Heart right ventricle (tissue), 16 donors: ENCODE results near the gene STK38. TPM values are rescaled to one million over a fixed set of nuclear protein-coding genes. Genes with fewer than 3 reads are reported as not detected.
"Not testable (repeated sequence)": the region's sequence is repeated elsewhere in the genome, so short reads cannot be mapped to it uniquely, and the experiment has no call there.

Experiments
- ATAC-seq, 8 donors: fragments of 200-7000 bp; cut with Tn5 transposase; one replicate each; pipeline ENCODE4 v1.9.1; 2020; ENCODE audit warnings: mild to moderate bottlenecking in 8 of 8, moderate library complexity in 8 of 8, moderate number of reproducible peaks in 1 of 8
- DNase-seq, 2 donors: peaks; one replicate each; pipeline ENCODE4 v3.0.0-alpha.2; 2020
- H3K27ac ChIP-seq, 10 donors: fragments of 200-600 bp; sonication (generic) in 2 of 10; one replicate each; pipeline versions ENCODE4 v1.5.0 to v1.8.0; 2020 to 2022; ENCODE audit warnings: mild to moderate bottlenecking in 3 of 10
- H3K27me3 ChIP-seq, 7 donors: fragments of 200-600 bp; one replicate each; pipeline ENCODE4 v1.8.0; 2021 to 2022; ENCODE audit warnings: mild to moderate bottlenecking in 2 of 7
- H3K36me3 ChIP-seq, 9 donors: fragments of 200-600 bp; sonication (generic) in 1 of 9; one replicate each; pipeline versions ENCODE4 v1.5.0 to v1.8.0; 2020 to 2022; ENCODE audit warnings: mild to moderate bottlenecking in 2 of 9
- H3K4me1 ChIP-seq, 9 donors: fragments of 200-600 bp; sonication (generic) in 1 of 9; one replicate each; pipeline versions ENCODE4 v1.5.0 to v1.8.0; 2020 to 2022; ENCODE audit warnings: mild to moderate bottlenecking in 4 of 9
- H3K4me3 ChIP-seq, 10 donors: fragments of 200-600 bp; sonication (generic) in 2 of 10; one replicate each; pipeline versions ENCODE4 v1.5.0 to v1.8.0; 2020 to 2022; ENCODE audit warnings: mild to moderate bottlenecking in 7 of 10, moderate library complexity in 2 of 10
- H3K9me3 ChIP-seq, 11 donors: fragments of 200-600 bp in 10 of 11; sonication (generic) in 2 of 11; one replicate each; pipeline versions ENCODE4 v1.5.0 to v1.8.0; 2013 to 2022; ENCODE audit warnings: mild to moderate bottlenecking in 2 of 11, control low read depth in 1 of 11, moderate library complexity in 1 of 11
- CTCF ChIP-seq, 9 donors: fragments of 200-600 bp; sonication (generic) in 2 of 9; IDR thresholded peaks; one replicate each; pipeline versions ENCODE4 v1.5.0 to v1.8.0; 2021 to 2022; ENCODE audit warnings: antibody characterized with exemption in 9 of 9, mild to moderate bottlenecking in 5 of 9, moderate library complexity in 1 of 9
- WGBS, 2 donors: extraction: QIAGEN DNeasy Blood & Tissue Kit; methylation state at CpG; one replicate each; pipeline ENCODE4 v1.1.7; 2013; ENCODE audit warnings: inconsistent platforms in 1 of 2; 5-methylcytosine and 5-hydroxymethylcytosine counted together
- intact Hi-C, 10 donors: fragments of 100-400 bp; cut with DNase I; formaldehyde crosslinking; loops; one replicate each; pipeline versions ENCODE4 v1.11.1 to v1.14.2; 2022
- polyA plus RNA-seq, 2 donors: library from polyadenylated mRNA; stranded (reverse); fragments of 200-250 nt; gene quantifications; one replicate each; pipeline ENCODE4 v1.2.3, GENCODE V29; 2013
- total RNA-seq, 10 donors: library from RNA; stranded (reverse); fragmentation: NEBNext Ultra II Directional in 3 of 10; extraction: Animal tissue kit (Norgen Biotek cat#: 25700) in 3 of 10; gene quantifications; one replicate each; pipeline versions ENCODE4 v1.2.1 to v1.2.4, GENCODE V29; 2021 to 2023
- donor health status: Arrhythmogenic right ventricular cardiomyopathy.
- donor health status: ischemic (EF 13 %, LVEDD 7.1; RV severe dilation, severe dysfunction).
- donor health status: healthy with polysubstance abuse.
- donor health status: DM: no; HTN: yes; CAD: no.
- donor health status: DM: no; HTN: no; CAD: no.
- donor health status: ischemic (EF 25% LVEDD 6.9; RV normal size, moderate dysfunction).
- donor health status: ischemic (EF 25% LVEDD 5.7; RV mildly dilated, moderate dysfunction).
- donor health status: healthy.
- donor health status: DM: yes; HTN: yes; CAD: no.
- donor health status: Ischemic cardiomyopathy.
- donor health status: ischemic (EF 35%, LVEDD 5.7; RV mildly dilated, moderate dysfunction).
- donor health status: nonischemic (EF 11% LVEDD 7.7; RV severe dilation, severe dysfunction).
- donor health status: DM: yes; HTN: yes; CAD: no.
- donor health status: PGD.
- donor health status: ischemic (EF 29% LVEDD 5.4; RV normal size, mild dysfunction).
- donor health status: nonischemic (EF 23%, LVEDD 6.1; RV moderate dilation, normal function).

STK38 gene
- total and polyA plus RNA-seq, 12 donors: 12.9 to 23.8 (median 21.5) TPM

GRCh38 chr6:36578030-36578429, 30.8 kb upstream of the STK38 start:
- H3K4me3 ChIP-seq: no peak overlapping the region
- H3K4me1 ChIP-seq: peaks cover 0 to 16% (median 13%) of the 10 kb centered on the region in 9 donors
- intact Hi-C loops: no loop called here
- no peaks in the 10 kb centered on the region for H3K27me3 ChIP-seq
- ATAC-seq (no peak), DNase-seq (no peak)
- no peaks in the 10 kb centered on the region for H3K36me3 ChIP-seq
- H3K27ac ChIP-seq: no peak overlapping the region
- no peak for TF ChIP-seq CTCF (IDR thresholded peaks at IDR 0.05)
- 89 to 95% methylated on average over 5 of the region's 5 CpGs for WGBS, 2 donors
- peaks cover 0 to 4% (median 0%) of the 10 kb centered on the region in 11 donors for H3K9me3 ChIP-seq

- ATAC-seq: peak in 1 of 8 donors; percentile 42
- TF ChIP-seq CTCF (IDR thresholded peaks at IDR 0.05): no peak
- H3K27ac ChIP-seq: no peak overlapping the region
These were observed 30.0 kb upstream of the STK38 start for GRCh38 chr6:36577301-36577700.

GRCh38 chr6:36576578-36576977, 29.3 kb upstream of the STK38 start:
- Histone ChIP-seq H3K27me3 (no peaks in the 10 kb centered on the region), H3K9me3 (peaks cover 0 to 6% (median 0%) of the 10 kb centered on the region in 11 donors), H3K4me1 (peaks cover 0 to 16% (median 13%) of the 10 kb centered on the region in 9 donors), H3K4me3 (no peak overlapping the region), H3K36me3 (no peaks in the 10 kb centered on the region), H3K27ac (no peak overlapping the region)
- TF ChIP-seq CTCF (IDR thresholded peaks at IDR 0.05): no peak
- ATAC-seq: no peak
- intact Hi-C loops: no loop called here
- WGBS, 2 donors: 91 to 93% methylated on average over 7 of the region's 7 CpGs
- no peak for DNase-seq

More at GRCh38 chr6:36577301-36577700, 30.0 kb upstream of the STK38 start:
- no peaks in the 10 kb centered on the region for H3K36me3 ChIP-seq
- DNase-seq: no peak
- H3K4me3 ChIP-seq: no peak overlapping the region
- H3K4me1 ChIP-seq: peaks cover 0 to 16% (median 13%) of the 10 kb centered on the region in 9 donors
- no peaks in the 10 kb centered on the region for H3K27me3 ChIP-seq
- H3K9me3 ChIP-seq: peaks cover 0 to 4% (median 0%) of the 10 kb centered on the region in 11 donors
- WGBS, 2 donors: 36 to 38% methylated on average over 2 of the region's 2 CpGs
- intact Hi-C loops: no loop called here

- no peaks in the 10 kb centered on the region for H3K27me3 ChIP-seq
- H3K27ac ChIP-seq: no peak overlapping the region
- H3K4me1 ChIP-seq: peaks cover 0 to 9% (median 7%) of the 10 kb centered on the region in 9 donors
- no peak for TF ChIP-seq CTCF (IDR thresholded peaks at IDR 0.05)
- intact Hi-C loops: no loop called here
- H3K9me3 ChIP-seq: peaks cover 0 to 13% (median 0%) of the 10 kb centered on the region in 11 donors
- H3K36me3 ChIP-seq: no peaks in the 10 kb centered on the region
- ATAC-seq (no peak), DNase-seq (no peak)
- H3K4me3 ChIP-seq: no peak overlapping the region
These were observed 27.4 kb upstream of the STK38 start for GRCh38 chr6:36574679-36575078.

GRCh38 chr6:36572353-36573311, 25.4 kb upstream of the STK38 start:
- H3K27me3 ChIP-seq, H3K4me1 ChIP-seq, intact Hi-C loops, H3K36me3 ChIP-seq, H3K4me3 ChIP-seq, DNase-seq, ATAC-seq, H3K27ac ChIP-seq: not testable (repeated sequence)
- 95 to 96% methylated on average over 12 of the region's 12 CpGs for WGBS, 2 donors
- peaks cover 0 to 13% (median 0%) of the 10 kb centered on the region in 11 donors for H3K9me3 ChIP-seq
